GM18951 (cell line): ENCODE data around the gene SETD1A.

ENCODE experiments used
- POLR2A ChIP-seq: IDR thresholded peaks from 4 replicates; pipeline ENCODE4 v1.6.1; 2011; ENCODE audit warnings: mild to moderate bottlenecking; ENCODE audit not compliant: insufficient read length, insufficient read depth; ENCODE audit errors: extremely low read depth
- in situ Hi-C: fragments of 300-500 bp; cut with MboI; formaldehyde crosslinking; loops from one replicate; pipeline ENCODE4 v1.12.0; 2022; ENCODE audit warnings: low sequenced_read_pairs, mixed read lengths, inconsistent platforms; ENCODE audit not compliant: unreplicated experiment

SETD1A gene

GRCh38 chr16:30924076-30924912 lies 33.3 kb upstream of the SETD1A start:
- in situ Hi-C loops: loop anchor here (5.0 to 10.0 kb wide), 2 partner anchors 72 to 159 kb away; partner anchors contain the start of genes CFAP119 and RNF40

GRCh38 chr16:30924913-30925631 lies 32.5 kb upstream of the SETD1A start:
- TF ChIP-seq POLR2A: no peak
- in situ Hi-C loops: loop anchor here (5.0 to 10.0 kb wide), 2 partner anchors 73 to 160 kb away; partner anchors contain the start of genes CFAP119 and RNF40

More at GRCh38 chr16:30924076-30924912, 33.3 kb upstream of the SETD1A start:
- TF ChIP-seq POLR2A: no peak

GRCh38 chr16:30925632-30925987 lies 31.9 kb upstream of the SETD1A start:
- in situ Hi-C loops: loop anchor here (10.0 kb wide), 1 partner anchor 161 kb away; the partner anchor contains the start of genes CFAP119 and RNF40
- TF ChIP-seq POLR2A: no peak

- TF ChIP-seq POLR2A: no peak
- in situ Hi-C loops: loop anchor here (10.0 kb wide), 1 partner anchor 161 kb away; the partner anchor contains the start of genes CFAP119 and RNF40
Measured at GRCh38 chr16:30925995-30926811, 31.4 kb upstream of the SETD1A start.

GRCh38 chr16:30926937-30927788 lies 30.4 kb upstream of the SETD1A start:
- no peak for TF ChIP-seq POLR2A
- in situ Hi-C loops: loop anchor here (10.0 kb wide), 1 partner anchor 162 kb away; the partner anchor contains the start of genes CFAP119 and RNF40

GRCh38 chr16:30927789-30928378 lies 29.7 kb upstream of the SETD1A start:
- in situ Hi-C loops: loop anchor here (10.0 kb wide), 1 partner anchor 163 kb away; the partner anchor contains the start of genes CFAP119 and RNF40
- TF ChIP-seq POLR2A: no peak

GRCh38 chr16:30928390-30928789 lies 29.2 kb upstream of the SETD1A start:
- TF ChIP-seq POLR2A: no peak
- in situ Hi-C loops: loop anchor here (10.0 kb wide), 1 partner anchor 164 kb away; the partner anchor contains the start of genes CFAP119 and RNF40

- TF ChIP-seq POLR2A: no peak
- in situ Hi-C loops: loop anchor here (10.0 kb wide), 1 partner anchor 164 kb away; the partner anchor contains the start of genes CFAP119 and RNF40
Measured at GRCh38 chr16:30929167-30929566, 28.4 kb upstream of the SETD1A start.

- in situ Hi-C loops: no loop called here
- TF ChIP-seq POLR2A: no peak
Measured at GRCh38 chr16:30930160-30930571, 27.4 kb upstream of the SETD1A start.

GRCh38 chr16:30931068-30931650 lies 26.4 kb upstream of the SETD1A start:
- no peak for TF ChIP-seq POLR2A
- in situ Hi-C loops: no loop called here
